SU-DHL-6 (cell line): ENCODE results near the gene CTSA.

Experiments used
- H2AFZ ChIP-seq: fragments of 200-600 bp; sonication (generic); 2 replicates; pipeline ENCODE4 v1.6.1; 2014; ENCODE audit warnings: low read depth, mild to moderate bottlenecking, moderate library complexity, mixed read lengths, antibody characterized with exemption, low read length; ENCODE audit not compliant: severe bottlenecking
- H3F3A ChIP-seq: fragments of 200-600 bp; shearing (Covaris generic); 2 replicates; pipeline ENCODE4 v1.6.0; 2016; ENCODE audit warnings: antibody characterized with exemption, mild to moderate bottlenecking; ENCODE audit not compliant: insufficient read depth
- H3K27ac ChIP-seq: fragments of 200-600 bp; sonication (generic); 2 replicates; pipeline ENCODE4 v1.5.1; 2016; ENCODE audit warnings: low read depth, mild to moderate bottlenecking, low read length, moderate library complexity, mixed read lengths
- H3K27me3 ChIP-seq: fragments of 200-600 bp; sonication (generic), shearing (Covaris generic); 2 replicates; pipeline ENCODE4 v1.6.0; 2014; ENCODE audit warnings: mild to moderate bottlenecking, low read length
- H3K36me3 ChIP-seq: fragments of 200-600 bp; sonication (generic); 2 replicates; pipeline ENCODE4 v1.6.1; 2014; ENCODE audit warnings: mild to moderate bottlenecking, low read length, mixed read lengths
- H3K4me2 ChIP-seq: fragments of 300-600, 200-600 bp; shearing (Covaris generic), sonication (generic); 2 replicates; pipeline ENCODE4 v1.6.0; 2014; ENCODE audit warnings: low read length, low read depth, mild to moderate bottlenecking; ENCODE audit not compliant: poor library complexity, severe bottlenecking
- H3K4me3 ChIP-seq: fragments of 200-600 bp; sonication (generic); 2 replicates; pipeline ENCODE4 v1.5.1; 2014; ENCODE audit warnings: antibody characterized with exemption, low read length, mild to moderate bottlenecking, mixed read lengths; ENCODE audit not compliant: insufficient read depth, poor library complexity, severe bottlenecking
- H3K79me2 ChIP-seq: fragments of 200-600 bp; sonication (generic); 2 replicates; pipeline ENCODE4 v1.6.1; 2014; ENCODE audit warnings: mild to moderate bottlenecking, low read length, moderate library complexity; ENCODE audit not compliant: insufficient read depth
- H3K9ac ChIP-seq: fragments of 200-600 bp; sonication (generic); 2 replicates; pipeline ENCODE4 v1.7.0; 2014; ENCODE audit warnings: mild to moderate bottlenecking, low read length
- H3K9me2 ChIP-seq: fragments of 200-600 bp; sonication (generic); replicated peaks from 2 replicates; pipeline ENCODE4 v1.6.1; 2014; ENCODE audit warnings: low read length; ENCODE audit not compliant: insufficient read depth
- H3K9me3 ChIP-seq: fragments of 200-600 bp; sonication (generic); 2 replicates; pipeline ENCODE4 v1.6.1; 2014; ENCODE audit warnings: low read length, mixed read lengths; ENCODE audit not compliant: insufficient read depth
- H4K20me1 ChIP-seq: fragments of 200-600 bp; sonication (generic); 2 replicates; pipeline ENCODE4 v1.6.1; 2014; ENCODE audit warnings: low read depth, mild to moderate bottlenecking, antibody characterized with exemption, low read length, moderate library complexity, mixed read lengths
- CTCF ChIP-seq: fragments of 200-600 bp; sonication (generic); IDR thresholded peaks from one replicate; pipeline ENCODE4 v1.5.1; 2017; ENCODE audit warnings: antibody characterized with exemption, mild to moderate bottlenecking, low read length, moderate library complexity; ENCODE audit not compliant: insufficient read depth, poor library complexity, severe bottlenecking
- EZH2phosphoT487 ChIP-seq: fragments of 200-600 bp; sonication (generic), shearing (Covaris generic); conservative IDR thresholded peaks from 2 replicates; pipeline ENCODE4 v1.6.1; 2018; ENCODE audit warnings: mild to moderate bottlenecking, antibody characterized with exemption, low read length, moderate library complexity, mixed read lengths

The CTSA gene

GRCh38 chr20:45946149-45946970 lies 55.2 kb downstream of the CTSA start:
- no peak overlapping the region for H2AFZ ChIP-seq
- no peak overlapping the region for H3K4me3 ChIP-seq
- no peaks in the 10 kb centered on the region for H4K20me1 ChIP-seq
- no peaks in the 10 kb centered on the region for H3K9me3 ChIP-seq
- H3K79me2 ChIP-seq: no peaks in the 10 kb centered on the region
- no peak overlapping the region for H3K4me2 ChIP-seq
- no peaks in the 10 kb centered on the region for H3F3A ChIP-seq
- TF ChIP-seq CTCF (no peak), EZH2phosphoT487 (no peak)
- H3K36me3 ChIP-seq: peaks cover 7% of the 10 kb centered on the region; the same call in 1 of the 2 replicates
- no peak overlapping the region for H3K9ac ChIP-seq
- no peaks in the 10 kb centered on the region for H3K9me2 ChIP-seq
- no peak overlapping the region for H3K27ac ChIP-seq
- H3K27me3 ChIP-seq: no peaks in the 10 kb centered on the region

GRCh38 chr20:45947110-45947866 lies 56.2 kb downstream of the CTSA start:
- Histone ChIP-seq H3K4me3 (no peak overlapping the region), H4K20me1 (no peaks in the 10 kb centered on the region), H3K27me3 (no peaks in the 10 kb centered on the region), H3K9me2 (no peaks in the 10 kb centered on the region), H2AFZ (no peak overlapping the region), H3K27ac (no peak overlapping the region), H3K79me2 (no peaks in the 10 kb centered on the region), H3K4me2 (no peak overlapping the region), H3K36me3 (peaks cover 7% of the 10 kb centered on the region; the same call in 1 of the 2 replicates), H3K9me3 (no peaks in the 10 kb centered on the region), H3F3A (no peaks in the 10 kb centered on the region), H3K9ac (no peak overlapping the region)
- TF ChIP-seq EZH2phosphoT487: no peak
- TF ChIP-seq CTCF: no peak

GRCh38 chr20:45948261-45948733 lies 57.2 kb downstream of the CTSA start:
- Histone ChIP-seq H3K4me2 (no peak overlapping the region), H3K36me3 (peaks cover 3% of the 10 kb centered on the region; the same call in 1 of the 2 replicates), H3K27me3 (no peaks in the 10 kb centered on the region), H3K27ac (no peak overlapping the region), H2AFZ (no peak overlapping the region), H3K9ac (no peak overlapping the region), H3K9me2 (no peaks in the 10 kb centered on the region), H3K9me3 (no peaks in the 10 kb centered on the region), H3F3A (no peaks in the 10 kb centered on the region), H4K20me1 (no peaks in the 10 kb centered on the region), H3K4me3 (no peak overlapping the region), H3K79me2 (no peaks in the 10 kb centered on the region)
- TF ChIP-seq EZH2phosphoT487 (no peak), CTCF (no peak)
